ENCODE results near the gene MSGN1. TPM values are rescaled to one million over a fixed set of nuclear protein-coding genes. Genes with fewer than 3 reads are reported as not detected.
A peak's percentile ranks its signal among the peaks of the same experiment; 100 is the strongest.
"Not testable (repeated sequence)": the region's sequence is repeated elsewhere in the genome, so short reads cannot be mapped to it uniquely, and the experiment has no call there.

MSGN1 gene
- total RNA-seq, 1 donor from 2014 or later, result not detected

- no peak for DNase-seq (ENCODE audit: low read depth in 2 of 2)
Measured at GRCh38 chr2:17805166-17805565, 11.1 kb upstream of the MSGN1 start.

GRCh38 chr2:17805717-17806363 lies 10.4 kb upstream of the MSGN1 start:
- DNase-seq (ENCODE audit: low read depth in 2 of 2), result no peak

GRCh38 chr2:17813010-17813741 lies 3.1 kb upstream of the MSGN1 start:
- no peak for DNase-seq (ENCODE audit: low read depth in 2 of 2)

- DNase-seq (ENCODE audit: low read depth in 2 of 2), result no peak
Measured at GRCh38 chr2:17813742-17814473, 2.4 kb upstream of the MSGN1 start.

GRCh38 chr2:17814601-17815000 lies 1.7 kb upstream of the MSGN1 start:
- no peak for DNase-seq (ENCODE audit: low read depth in 2 of 2)

- peak in 1 of 2 donors; percentile 12 for DNase-seq (ENCODE audit: low read depth in 2 of 2)
Measured at GRCh38 chr2:17815468-17816184, 634 bp upstream of the MSGN1 start.

- DNase-seq (ENCODE audit: low read depth in 2 of 2), result no peak
Measured at GRCh38 chr2:17818235-17818815, 2.1 kb downstream of the MSGN1 start.

- no peak for DNase-seq (ENCODE audit: low read depth in 2 of 2)
Measured at GRCh38 chr2:17821080-17821479, 4.8 kb downstream of the MSGN1 start.

- DNase-seq (ENCODE audit: low read depth in 2 of 2), result no peak
Measured at GRCh38 chr2:17821535-17822444, 5.5 kb downstream of the MSGN1 start.

- DNase-seq (ENCODE audit: low read depth in 2 of 2), result no peak
Measured at GRCh38 chr2:17822445-17823117, 6.3 kb downstream of the MSGN1 start.

GRCh38 chr2:17823646-17824045 lies 7.4 kb downstream of the MSGN1 start:
- not testable (repeated sequence) for DNase-seq (ENCODE audit: low read depth in 2 of 2)

- no peak for DNase-seq (ENCODE audit: low read depth in 2 of 2)
Measured at GRCh38 chr2:17827316-17827715, 11.1 kb downstream of the MSGN1 start.

GRCh38 chr2:17827785-17828184 lies 11.5 kb downstream of the MSGN1 start:
- no peak for DNase-seq (ENCODE audit: low read depth in 2 of 2)

- peak; percentile 32 to 85 for DNase-seq (ENCODE audit: low read depth in 2 of 2)
Measured at GRCh38 chr2:17830053-17831034, 14.1 kb downstream of the MSGN1 start.

- DNase-seq (ENCODE audit: low read depth in 2 of 2), result no peak
Measured at GRCh38 chr2:17835516-17835915, 19.3 kb downstream of the MSGN1 start.

- DNase-seq (ENCODE audit: low read depth in 2 of 2), result no peak
Measured at GRCh38 chr2:17839959-17840358, 23.7 kb downstream of the MSGN1 start.

- no peak for DNase-seq (ENCODE audit: low read depth in 2 of 2)
Measured at GRCh38 chr2:17843457-17843856, 27.2 kb downstream of the MSGN1 start.

GRCh38 chr2:17845806-17846205 lies 29.5 kb downstream of the MSGN1 start:
- DNase-seq (ENCODE audit: low read depth in 2 of 2), result no peak

GRCh38 chr2:17846676-17847075 lies 30.4 kb downstream of the MSGN1 start:
- no peak for DNase-seq (ENCODE audit: low read depth in 2 of 2)
